Dermis microvascular lymphatic vessel endothelial cell (primary cell): ENCODE data around the gene PAPOLB. TPM values are rescaled to one million over a fixed set of nuclear protein-coding genes. Genes with fewer than 3 reads are reported as not detected.

ENCODE experiments used
- DNase-seq, 2 donors: peaks; one replicate each; pipeline versions ENCODE4 v3.0.0 to v3.0.0-alpha.2; 2010; ENCODE audit warnings: low read depth in 2 of 2
- total RNA-seq: library from RNA; depleted of rRNA; stranded (reverse); fragments of >200 nt; gene quantifications from 2 replicates; pipeline ENCODE4 v1.2.1, GENCODE V29; 2014

Gene PAPOLB
- total RNA-seq, 1 donor from 2014 or later = 0.13 TPM

- DNase-seq = no peak
Measured at GRCh38 chr7:4878336-4879335, 16.8 kb upstream of the PAPOLB start.

GRCh38 chr7:4876586-4876985 lies 14.8 kb upstream of the PAPOLB start:
- DNase-seq = no peak

GRCh38 chr7:4875391-4875790 lies 13.6 kb upstream of the PAPOLB start:
- no peak for DNase-seq

- no peak for DNase-seq
Measured at GRCh38 chr7:4873071-4873944, 11.5 kb upstream of the PAPOLB start.

- DNase-seq = no peak
Measured at GRCh38 chr7:4871930-4872675, 10.3 kb upstream of the PAPOLB start.

- DNase-seq = peak in 1 of 2 donors; percentile 70
Measured at GRCh38 chr7:4871056-4871680, 9.3 kb upstream of the PAPOLB start.

- no peak for DNase-seq
Measured at GRCh38 chr7:4868493-4868892, 6.7 kb upstream of the PAPOLB start.

GRCh38 chr7:4866528-4867496 lies 5.0 kb upstream of the PAPOLB start:
- DNase-seq = no peak

GRCh38 chr7:4862156-4862555 lies 326 bp upstream of the PAPOLB start:
- no peak for DNase-seq

- no peak for DNase-seq
Measured at GRCh38 chr7:4861227-4861626, 603 bp downstream of the PAPOLB start.

- no peak for DNase-seq
Measured at GRCh38 chr7:4857189-4857588, 4.6 kb downstream of the PAPOLB start.

- DNase-seq = peak in 1 of 2 donors; percentile 43
Measured at GRCh38 chr7:4856336-4857057, 5.3 kb downstream of the PAPOLB start.

- no peak for DNase-seq
Measured at GRCh38 chr7:4854916-4855315, 6.9 kb downstream of the PAPOLB start.

GRCh38 chr7:4851459-4852422 lies 10.1 kb downstream of the PAPOLB start:
- DNase-seq = peak in 1 of 2 donors; percentile 59

- DNase-seq = no peak
Measured at GRCh38 chr7:4850262-4850795, 11.5 kb downstream of the PAPOLB start.

GRCh38 chr7:4849390-4849789 lies 12.4 kb downstream of the PAPOLB start:
- DNase-seq = peak; percentile 69 to 75

- DNase-seq = no peak
Measured at GRCh38 chr7:4845740-4846142, 16.1 kb downstream of the PAPOLB start.
